ENCODE results near the gene TOR4A.

The TOR4A gene

GRCh38 chr9:137330689-137331088 is 53.2 kb downstream of the TOR4A start:
- Mint-ChIP-seq H3K36me3 (ENCODE audit: low read depth) (no peaks in the 10 kb centered on the region), H3K27ac (no peak overlapping the region), H3K27me3 (peaks cover 8% of the 10 kb centered on the region), H3K9me3 (peaks cover 6% of the 10 kb centered on the region), H3K4me3 (no peak overlapping the region), H3K4me1 (ENCODE audit: low read depth) (peaks cover 13% of the 10 kb centered on the region)

GRCh38 chr9:137331929-137332328 is 54.4 kb downstream of the TOR4A start:
- Mint-ChIP-seq H3K36me3 (ENCODE audit: low read depth) (no peaks in the 10 kb centered on the region), H3K9me3 (peaks cover 6% of the 10 kb centered on the region), H3K27me3 (no peaks in the 10 kb centered on the region), H3K4me1 (ENCODE audit: low read depth) (peaks cover under 1% of the 10 kb centered on the region), H3K27ac (no peak overlapping the region), H3K4me3 (no peak overlapping the region)

Measured in stimulated activated naive CD8-positive, alpha-beta T cell treated with anti-CD3 and anti-CD28 coated beads, Interleukin-15, Interleukin-2, amounts not matched to agents 100 ng/mL and 50 ng/mL, for 24 hours (primary cell).